B cell (primary cell): ENCODE measurements around the gene NUP93.

ENCODE experiments used
- EZH2 ChIP-seq: IDR thresholded peaks from 2 replicates; pipeline ENCODE4 v1.6.1; 2012; ENCODE audit warnings: borderline replicate concordance, low read depth, mild to moderate bottlenecking, moderate library complexity, low read length; ENCODE audit not compliant: insufficient read depth, poor library complexity, severe bottlenecking
- TF ChIP-seq, protein P1 (sequence below): fragments of 200-600 bp; IDR thresholded peaks from one replicate; pipeline ENCODE4 v1.8.0; 2022; ENCODE audit warnings: antibody characterized with exemption, mild to moderate bottlenecking

GRCh38 chr16:56860226-56861020 is 130.5 kb downstream of the NUP93 start:
- TF ChIP-seq, protein P1, sequence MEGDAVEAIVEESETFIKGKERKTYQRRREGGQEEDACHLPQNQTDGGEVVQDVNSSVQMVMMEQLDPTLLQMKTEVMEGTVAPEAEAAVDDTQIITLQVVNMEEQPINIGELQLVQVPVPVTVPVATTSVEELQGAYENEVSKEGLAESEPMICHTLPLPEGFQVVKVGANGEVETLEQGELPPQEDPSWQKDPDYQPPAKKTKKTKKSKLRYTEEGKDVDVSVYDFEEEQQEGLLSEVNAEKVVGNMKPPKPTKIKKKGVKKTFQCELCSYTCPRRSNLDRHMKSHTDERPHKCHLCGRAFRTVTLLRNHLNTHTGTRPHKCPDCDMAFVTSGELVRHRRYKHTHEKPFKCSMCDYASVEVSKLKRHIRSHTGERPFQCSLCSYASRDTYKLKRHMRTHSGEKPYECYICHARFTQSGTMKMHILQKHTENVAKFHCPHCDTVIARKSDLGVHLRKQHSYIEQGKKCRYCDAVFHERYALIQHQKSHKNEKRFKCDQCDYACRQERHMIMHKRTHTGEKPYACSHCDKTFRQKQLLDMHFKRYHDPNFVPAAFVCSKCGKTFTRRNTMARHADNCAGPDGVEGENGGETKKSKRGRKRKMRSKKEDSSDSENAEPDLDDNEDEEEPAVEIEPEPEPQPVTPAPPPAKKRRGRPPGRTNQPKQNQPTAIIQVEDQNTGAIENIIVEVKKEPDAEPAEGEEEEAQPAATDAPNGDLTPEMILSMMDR, result no peak
- no peak for TF ChIP-seq EZH2
